Measurements from ENCODE around the gene CCDC12.

The CCDC12 gene

GRCh38 chr3:46954178-46954577, 22.4 kb downstream of the CCDC12 start:
- DNase-seq = no peak

- no peak for DNase-seq
Observed at GRCh38 chr3:46953234-46954010, 23.1 kb downstream of the CCDC12 start.

GRCh38 chr3:46952813-46953212, 23.7 kb downstream of the CCDC12 start:
- no peak for DNase-seq

GRCh38 chr3:46950650-46951241, 25.8 kb downstream of the CCDC12 start:
- no peak for DNase-seq

- no peak for DNase-seq
Observed at GRCh38 chr3:46950177-46950576, 26.4 kb downstream of the CCDC12 start.

GRCh38 chr3:46948830-46949671, 27.5 kb downstream of the CCDC12 start:
- peak; percentile 23 to 28 for DNase-seq

GRCh38 chr3:46947981-46948791, 28.4 kb downstream of the CCDC12 start:
- peak; percentile 63 to 77 for DNase-seq

- no peak for DNase-seq
Observed at GRCh38 chr3:46947546-46947901, 29.0 kb downstream of the CCDC12 start.

GRCh38 chr3:46946856-46947545, 29.5 kb downstream of the CCDC12 start:
- DNase-seq = peak; percentile 65 to 72

- DNase-seq = no peak
Observed at GRCh38 chr3:46946416-46946815, 30.1 kb downstream of the CCDC12 start.

GRCh38 chr3:46944191-46944590, 32.4 kb downstream of the CCDC12 start:
- no peak for DNase-seq

GRCh38 chr3:46943237-46944187, 33.0 kb downstream of the CCDC12 start:
- DNase-seq = no peak

GRCh38 chr3:46942481-46943236, 33.9 kb downstream of the CCDC12 start:
- DNase-seq = no peak

- no peak for DNase-seq
Observed at GRCh38 chr3:46942076-46942475, 34.5 kb downstream of the CCDC12 start.

- DNase-seq = no peak
Observed at GRCh38 chr3:46939578-46940445, 36.7 kb downstream of the CCDC12 start.

- DNase-seq = no peak
Observed at GRCh38 chr3:46938118-46938517, 38.4 kb downstream of the CCDC12 start.

- DNase-seq = no peak
Observed at GRCh38 chr3:46936733-46937250, 39.8 kb downstream of the CCDC12 start.

- DNase-seq = no peak
Observed at GRCh38 chr3:46935989-46936558, 40.5 kb downstream of the CCDC12 start.
